ENCODE measurements around the gene EBF4.

- TF ChIP-seq CTCF (IDR thresholded peaks at IDR 0.05) (no peak), EZH2 (IDR thresholded peaks at IDR 0.05; ENCODE audit: borderline replicate concordance, insufficient read depth, low read depth, low read length, poor library complexity, severe bottlenecking) (no peak)
These were observed 34.9 kb upstream of the EBF4 start for GRCh38 chr20:2657674-2658073.
